ENCODE data around the gene EPB41L1. TPM values are rescaled to one million over a fixed set of nuclear protein-coding genes. Genes with fewer than 3 reads are reported as not detected.

The EPB41L1 gene
- total RNA-seq, 1 donor from 2014 or later, result 31.4 TPM

- TF ChIP-seq CTCF (IDR thresholded peaks at IDR 0.05), result no peak
- Mint-ChIP-seq H3K4me1 (ENCODE audit: unreplicated experiment) (peaks cover 5% of the 10 kb centered on the region), H3K27me3 (ENCODE audit: unreplicated experiment) (peaks cover 8% of the 10 kb centered on the region), H3K9me3 (ENCODE audit: unreplicated experiment) (no peaks in the 10 kb centered on the region), H3K27ac (ENCODE audit: unreplicated experiment) (no peak overlapping the region), H3K4me3 (ENCODE audit: unreplicated experiment) (no peak overlapping the region), H3K36me3 (ENCODE audit: unreplicated experiment) (peaks cover 3% of the 10 kb centered on the region)
- no peak for DNase-seq (ENCODE audit: extremely low spot score, unreplicated experiment)
Measured at GRCh38 chr20:36109251-36109947, 45.1 kb upstream of the EPB41L1 start.

- peaks cover 8% of the 10 kb centered on the region for H3K27me3 Mint-ChIP-seq (ENCODE audit: unreplicated experiment)
- no peak for DNase-seq (ENCODE audit: extremely low spot score, unreplicated experiment)
- H3K36me3 Mint-ChIP-seq (ENCODE audit: unreplicated experiment), result peaks cover 3% of the 10 kb centered on the region
- no peak for TF ChIP-seq CTCF (IDR thresholded peaks at IDR 0.05)
- H3K4me3 Mint-ChIP-seq (ENCODE audit: unreplicated experiment), result no peak overlapping the region
- peaks cover 4% of the 10 kb centered on the region for H3K4me1 Mint-ChIP-seq (ENCODE audit: unreplicated experiment)
- H3K27ac Mint-ChIP-seq (ENCODE audit: unreplicated experiment), result no peak overlapping the region
- H3K9me3 Mint-ChIP-seq (ENCODE audit: unreplicated experiment), result no peaks in the 10 kb centered on the region
Measured at GRCh38 chr20:36110994-36111393, 43.5 kb upstream of the EPB41L1 start.

GRCh38 chr20:36112112-36112511, 42.4 kb upstream of the EPB41L1 start:
- DNase-seq (ENCODE audit: extremely low spot score, unreplicated experiment), result no peak
- no peak overlapping the region for H3K4me3 Mint-ChIP-seq (ENCODE audit: unreplicated experiment)
- H3K4me1 Mint-ChIP-seq (ENCODE audit: unreplicated experiment), result peaks cover 6% of the 10 kb centered on the region
- H3K9me3 Mint-ChIP-seq (ENCODE audit: unreplicated experiment), result no peaks in the 10 kb centered on the region
- TF ChIP-seq CTCF (IDR thresholded peaks at IDR 0.05), result no peak
- H3K27me3 Mint-ChIP-seq (ENCODE audit: unreplicated experiment), result peaks cover 8% of the 10 kb centered on the region
- H3K27ac Mint-ChIP-seq (ENCODE audit: unreplicated experiment), result no peak overlapping the region
- H3K36me3 Mint-ChIP-seq (ENCODE audit: unreplicated experiment), result peaks cover 3% of the 10 kb centered on the region

- Mint-ChIP-seq H3K36me3 (ENCODE audit: unreplicated experiment) (peaks cover 3% of the 10 kb centered on the region), H3K4me3 (ENCODE audit: unreplicated experiment) (no peak overlapping the region), H3K9me3 (ENCODE audit: unreplicated experiment) (no peaks in the 10 kb centered on the region), H3K4me1 (ENCODE audit: unreplicated experiment) (peaks cover 8% of the 10 kb centered on the region), H3K27ac (ENCODE audit: unreplicated experiment) (no peak overlapping the region), H3K27me3 (ENCODE audit: unreplicated experiment) (peaks cover 8% of the 10 kb centered on the region)
- DNase-seq (ENCODE audit: extremely low spot score, unreplicated experiment), result no peak
- no peak for TF ChIP-seq CTCF (IDR thresholded peaks at IDR 0.05)
Measured at GRCh38 chr20:36113036-36113435, 41.5 kb upstream of the EPB41L1 start.

GRCh38 chr20:36113566-36114250, 40.8 kb upstream of the EPB41L1 start:
- TF ChIP-seq CTCF (IDR thresholded peaks at IDR 0.05), result no peak
- Mint-ChIP-seq H3K36me3 (ENCODE audit: unreplicated experiment) (peaks cover 3% of the 10 kb centered on the region), H3K4me1 (ENCODE audit: unreplicated experiment) (peaks cover 8% of the 10 kb centered on the region), H3K27ac (ENCODE audit: unreplicated experiment) (no peak overlapping the region), H3K27me3 (ENCODE audit: unreplicated experiment) (peaks cover 8% of the 10 kb centered on the region), H3K9me3 (ENCODE audit: unreplicated experiment) (no peaks in the 10 kb centered on the region), H3K4me3 (ENCODE audit: unreplicated experiment) (no peak overlapping the region)
- DNase-seq (ENCODE audit: extremely low spot score, unreplicated experiment), result no peak
